Stomach smooth muscle (tissue), 2 donors: Measurements from ENCODE around the gene FAM227B.
"Not testable (repeated sequence)": the region's sequence is repeated elsewhere in the genome, so short reads cannot be mapped to it uniquely, and the experiment has no call there.

Experiments
- H3K27ac ChIP-seq: one replicate; pipeline ENCODE4 v1.7.0; 2013; ENCODE audit warnings: mild to moderate bottlenecking, low read length, inconsistent platforms
- H3K27me3 ChIP-seq, 2 donors: one replicate each; pipeline ENCODE4 v1.7.0; 2013; ENCODE audit warnings: low read length in 2 of 2; ENCODE audit not compliant: insufficient read depth in 2 of 2, control insufficient read depth in 1 of 2
- H3K36me3 ChIP-seq, 2 donors: one replicate each; pipeline ENCODE4 v1.7.0; 2013; ENCODE audit warnings: low read length in 2 of 2; ENCODE audit not compliant: control insufficient read depth in 2 of 2, insufficient read depth in 2 of 2
- H3K4me1 ChIP-seq: one replicate; pipeline ENCODE4 v1.7.0; 2013; ENCODE audit warnings: low read length; ENCODE audit not compliant: control insufficient read depth, insufficient read depth
- H3K4me3 ChIP-seq, 2 donors: one replicate each; pipeline ENCODE4 v1.7.0; 2013; ENCODE audit warnings: low read length in 2 of 2
- H3K9ac ChIP-seq, 2 donors: one replicate each; pipeline ENCODE4 v1.7.0; 2013; ENCODE audit warnings: low read length in 2 of 2, mild to moderate bottlenecking in 1 of 2
- H3K9me3 ChIP-seq, 2 donors: one replicate each; pipeline ENCODE4 v1.7.0; 2013; ENCODE audit warnings: low read length in 2 of 2; ENCODE audit not compliant: control insufficient read depth in 2 of 2
- donor health status: healthy.
- donor health status: Pancreatic carcinoma.

FAM227B gene

DNA sequence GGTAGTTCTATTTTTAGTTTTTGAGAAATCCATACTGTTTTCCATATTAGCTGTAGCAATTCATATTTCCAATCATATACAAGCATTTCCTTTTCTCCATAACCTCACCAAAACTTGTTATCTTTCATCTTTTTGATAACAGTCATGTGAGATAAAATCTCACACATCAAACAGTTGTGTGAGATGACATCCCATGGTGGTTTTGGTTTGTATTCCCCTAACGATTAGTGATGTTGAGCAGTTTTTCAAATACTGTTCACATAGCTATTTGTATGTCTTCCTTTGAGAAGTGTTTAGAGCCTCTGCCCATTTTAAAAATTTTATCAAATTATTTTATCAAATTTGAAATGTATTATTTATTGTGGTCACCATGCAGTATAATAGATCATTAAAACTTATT is 50.4 kb downstream of the FAM227B start:
- Histone ChIP-seq H3K27me3 (no peaks in the 10 kb centered on the region), H3K36me3 (peaks cover 0 to 2% of the 10 kb centered on the region in 2 donors), H3K27ac (no peak overlapping the region), H3K4me3 (no peak overlapping the region), H3K4me1 (no peaks in the 10 kb centered on the region), H3K9me3 (no peaks in the 10 kb centered on the region), H3K9ac (no peak overlapping the region)

DNA sequence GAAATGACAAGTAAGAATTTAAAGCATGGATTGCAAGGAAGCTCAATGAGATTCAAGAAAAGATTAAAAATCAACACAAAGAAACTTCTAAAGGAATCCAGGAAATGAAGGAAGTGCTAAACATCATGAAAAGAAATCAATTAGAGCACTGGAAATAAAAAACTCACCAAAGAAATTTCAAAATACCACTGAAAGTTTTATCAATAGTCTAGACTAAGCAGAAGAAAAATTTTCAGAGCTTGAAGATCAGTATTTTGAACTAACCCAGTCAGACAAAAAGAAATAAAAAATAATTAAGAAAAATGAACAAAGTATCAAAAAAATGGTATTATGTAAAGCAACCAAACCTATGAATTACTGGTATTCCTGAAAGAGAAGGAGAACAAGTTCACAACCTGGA is 60.6 kb downstream of the FAM227B start:
- Histone ChIP-seq H3K9me3 (peaks cover 0 to 4% of the 10 kb centered on the region in 2 donors), H3K27me3 (no peaks in the 10 kb centered on the region), H3K4me3 (no peak overlapping the region), H3K4me1 (no peaks in the 10 kb centered on the region), H3K36me3 (no peaks in the 10 kb centered on the region), H3K9ac (no peak overlapping the region), H3K27ac (no peak overlapping the region)

DNA sequence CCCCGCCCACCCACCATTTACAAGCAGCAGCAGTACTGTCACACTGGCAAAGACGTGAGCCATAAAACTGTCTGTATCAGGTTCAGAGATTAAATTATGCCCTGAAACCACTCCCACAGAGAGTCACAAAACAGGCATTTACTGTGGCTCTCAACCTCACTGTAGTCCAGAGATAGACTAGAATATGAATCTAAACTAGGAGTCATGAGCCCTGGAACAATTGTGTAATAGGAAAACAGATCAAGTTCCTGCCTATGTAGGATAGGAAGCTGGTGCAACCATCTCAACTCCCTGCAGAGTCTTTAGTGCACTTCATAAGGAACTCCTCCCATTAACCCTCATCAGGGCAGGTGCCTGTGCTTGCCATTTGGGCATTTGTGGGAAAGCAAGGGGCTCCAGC is 61.7 kb downstream of the FAM227B start:
- Histone ChIP-seq H3K36me3 (no peaks in the 10 kb centered on the region), H3K27me3 (no peaks in the 10 kb centered on the region), H3K4me3 (no peak overlapping the region), H3K9me3 (peaks cover 0 to 4% of the 10 kb centered on the region in 2 donors), H3K9ac (no peak overlapping the region), H3K27ac (no peak overlapping the region), H3K4me1 (no peaks in the 10 kb centered on the region)

DNA sequence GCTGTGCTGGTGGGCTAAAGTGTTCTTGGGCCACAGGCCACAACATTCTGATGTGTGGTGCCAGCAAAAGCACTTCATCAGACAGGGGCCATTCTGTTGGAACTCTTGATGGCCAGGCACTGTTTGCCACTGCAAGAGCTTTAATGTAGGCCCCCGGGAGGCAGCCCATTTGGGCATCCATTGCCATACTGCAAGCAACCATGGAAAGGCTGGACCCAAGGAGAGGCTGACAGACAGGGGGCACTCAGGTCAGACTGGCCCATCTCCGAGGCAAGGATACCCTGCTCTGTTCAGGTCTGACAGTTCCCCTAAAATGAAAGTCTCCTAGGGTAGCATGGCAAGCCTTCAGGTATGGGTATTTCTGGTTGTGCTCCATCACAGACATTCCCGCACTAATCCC is 64.2 kb downstream of the FAM227B start:
- Histone ChIP-seq H3K27me3 (no peaks in the 10 kb centered on the region), H3K36me3 (no peaks in the 10 kb centered on the region), H3K9ac (no peak overlapping the region), H3K4me1 (no peaks in the 10 kb centered on the region), H3K27ac (no peak overlapping the region), H3K9me3 (peaks cover 2 to 8% of the 10 kb centered on the region in 2 donors), H3K4me3 (no peak overlapping the region)

DNA sequence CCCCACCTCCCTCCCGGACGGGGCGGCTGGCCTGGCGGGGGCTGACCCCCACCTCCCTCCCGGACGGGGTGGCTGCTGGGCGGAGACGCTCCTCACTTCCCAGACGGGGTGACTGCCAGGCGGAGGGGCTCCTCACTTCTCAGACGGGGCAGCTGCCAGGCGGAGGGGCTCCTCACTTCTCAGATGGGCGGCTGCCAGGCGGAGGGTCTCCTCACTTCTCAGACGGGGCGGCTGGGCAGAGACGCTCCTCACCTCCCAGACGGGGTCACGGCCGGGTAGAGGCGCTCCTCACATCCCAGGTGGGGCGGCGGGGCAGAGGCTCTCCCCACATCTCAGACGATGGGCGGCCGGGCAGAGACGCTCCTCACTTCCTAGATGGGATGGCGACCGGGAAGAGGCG is 70.3 kb downstream of the FAM227B start:
- H3K4me3 ChIP-seq, H3K27me3 ChIP-seq, H3K36me3 ChIP-seq, H3K27ac ChIP-seq, H3K4me1 ChIP-seq, H3K9me3 ChIP-seq, H3K9ac ChIP-seq: not testable (repeated sequence)

DNA sequence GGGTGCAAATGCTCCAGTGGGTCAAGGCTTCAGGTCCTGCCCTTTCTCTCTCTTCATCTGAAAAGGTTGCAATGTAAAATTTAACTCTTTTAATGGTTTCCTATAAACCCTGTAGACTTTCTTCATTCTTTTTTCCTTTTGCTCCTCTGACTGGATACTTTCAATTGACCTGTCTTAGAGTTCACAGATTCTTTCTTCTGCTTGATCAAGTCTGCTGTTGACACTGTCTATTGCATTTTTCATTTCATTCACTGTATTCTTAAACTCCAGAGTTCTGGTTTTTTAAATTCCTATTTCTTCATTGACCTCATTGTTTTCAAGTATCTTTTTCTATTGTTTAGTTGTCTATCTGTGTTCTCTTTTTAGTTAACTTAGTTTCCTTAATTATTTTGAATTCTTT is 82.1 kb downstream of the FAM227B start:
- H3K27me3 ChIP-seq = no peaks in the 10 kb centered on the region
- H3K9ac ChIP-seq = no peak overlapping the region
- no peak overlapping the region for H3K27ac ChIP-seq
- no peaks in the 10 kb centered on the region for H3K36me3 ChIP-seq
- H3K4me3 ChIP-seq = no peak overlapping the region
- H3K9me3 ChIP-seq = peaks cover 8 to 16% of the 10 kb centered on the region in 2 donors
- no peaks in the 10 kb centered on the region for H3K4me1 ChIP-seq

DNA sequence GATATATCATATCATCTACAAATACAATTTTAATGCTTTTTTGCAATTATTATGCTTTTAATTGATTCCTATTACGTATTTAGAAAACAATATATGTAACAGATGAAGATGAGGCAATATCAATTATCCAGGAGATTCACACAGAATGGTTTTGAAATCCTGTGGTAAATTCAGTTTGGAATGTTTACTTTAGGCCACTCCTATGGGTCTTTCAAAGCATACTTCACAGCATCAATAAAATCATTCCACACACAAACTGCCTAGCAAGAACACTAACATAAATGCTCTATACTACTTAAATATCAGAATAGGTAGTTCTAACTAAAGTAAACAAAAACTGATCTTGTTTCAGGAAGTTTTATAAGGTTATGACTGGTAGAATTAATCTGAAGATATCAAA is 90.5 kb downstream of the FAM227B start:
- H3K27ac ChIP-seq = no peak overlapping the region
- no peak overlapping the region for H3K9ac ChIP-seq
- no peaks in the 10 kb centered on the region for H3K9me3 ChIP-seq
- no peaks in the 10 kb centered on the region for H3K36me3 ChIP-seq
- H3K27me3 ChIP-seq = no peaks in the 10 kb centered on the region
- H3K4me3 ChIP-seq = no peak overlapping the region
- no peaks in the 10 kb centered on the region for H3K4me1 ChIP-seq

DNA sequence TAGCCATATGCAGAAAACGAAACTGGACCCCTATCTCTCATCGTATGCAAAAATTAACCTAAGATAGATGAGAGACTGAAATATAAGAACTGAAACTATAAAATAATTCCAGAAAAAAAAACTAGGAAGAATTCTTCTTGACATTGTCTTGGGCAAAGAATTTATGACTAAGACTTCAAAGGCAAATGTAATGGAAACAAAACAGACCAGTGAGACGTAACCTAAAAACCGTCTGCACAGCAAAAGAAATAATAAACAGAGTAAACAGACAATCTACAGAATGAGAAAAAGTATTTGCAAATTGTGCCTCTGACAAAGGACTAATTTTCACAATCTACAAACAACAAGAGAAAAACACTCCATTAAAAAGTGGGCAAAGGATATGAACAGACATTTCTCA is 92.3 kb downstream of the FAM227B start:
- H3K4me1 ChIP-seq = no peaks in the 10 kb centered on the region
- H3K27me3 ChIP-seq = no peaks in the 10 kb centered on the region
- no peaks in the 10 kb centered on the region for H3K36me3 ChIP-seq
- no peaks in the 10 kb centered on the region for H3K9me3 ChIP-seq
- H3K27ac ChIP-seq = no peak overlapping the region
- H3K4me3 ChIP-seq = no peak overlapping the region
- no peak overlapping the region for H3K9ac ChIP-seq

DNA sequence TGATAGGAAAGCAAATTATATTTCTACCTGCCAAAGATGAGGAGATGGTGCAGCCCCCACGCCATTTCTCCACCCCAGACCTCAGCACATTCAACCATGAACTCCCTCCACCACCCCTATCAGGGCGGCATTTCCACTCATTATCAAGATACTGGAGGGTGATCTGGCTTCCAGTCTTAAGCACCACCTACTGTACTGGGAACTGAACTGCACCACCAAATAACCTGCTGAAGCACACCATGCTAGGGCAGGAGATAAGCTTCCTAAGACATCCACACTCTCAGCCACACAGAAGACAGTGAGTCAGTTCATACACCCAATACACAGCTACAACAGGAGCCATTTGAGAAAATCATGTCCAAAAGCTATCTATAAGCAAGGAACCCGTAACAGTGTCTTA is 98.8 kb downstream of the FAM227B start:
- no peaks in the 10 kb centered on the region for H3K9me3 ChIP-seq
- no peak overlapping the region for H3K27ac ChIP-seq
- no peaks in the 10 kb centered on the region for H3K4me1 ChIP-seq
- no peaks in the 10 kb centered on the region for H3K36me3 ChIP-seq
- H3K4me3 ChIP-seq = no peak overlapping the region
- H3K9ac ChIP-seq = no peak overlapping the region
- H3K27me3 ChIP-seq = no peaks in the 10 kb centered on the region

DNA sequence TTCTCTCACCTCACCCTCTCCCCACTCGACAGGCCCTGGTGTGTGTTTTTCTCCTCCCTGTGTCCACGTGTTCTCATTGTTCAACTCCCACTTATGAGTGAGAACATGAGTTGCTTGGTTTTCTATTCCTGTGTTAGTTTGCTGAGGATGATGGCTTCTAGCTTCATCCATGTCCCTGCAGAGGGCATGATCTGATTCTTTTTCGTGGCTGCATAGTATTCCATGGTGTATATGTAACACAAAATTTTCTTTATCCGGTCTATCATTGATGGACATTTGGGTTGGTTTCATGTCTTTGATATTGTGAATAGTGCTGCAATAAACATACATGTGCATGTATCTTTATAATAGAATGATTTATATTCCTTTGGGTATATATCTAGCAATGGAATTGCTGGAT is 107.9 kb downstream of the FAM227B start:
- not testable (repeated sequence) for H3K36me3 ChIP-seq, H3K4me1 ChIP-seq

DNA sequence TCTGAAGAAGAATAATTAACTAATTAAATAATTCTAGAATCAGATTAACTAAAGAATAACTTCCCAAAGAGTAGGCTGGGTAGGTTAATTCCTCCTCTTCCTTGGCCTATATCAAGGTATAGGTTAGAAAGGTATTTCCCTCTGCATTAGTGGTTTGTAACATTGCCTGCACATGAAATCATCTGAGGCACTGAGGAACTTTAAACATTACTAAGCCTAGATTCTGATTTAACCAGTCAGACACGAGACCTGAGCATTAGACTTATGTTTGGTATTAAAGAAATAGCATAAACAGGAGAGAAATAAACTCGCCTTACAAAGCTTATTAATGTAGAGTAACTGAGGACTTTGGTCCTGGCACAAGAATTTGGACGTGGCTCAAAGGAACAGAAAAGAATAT is 113.4 kb downstream of the FAM227B start:
- Histone ChIP-seq H3K27ac (no peak overlapping the region), H3K36me3 (no peaks in the 10 kb centered on the region), H3K9me3 (no peaks in the 10 kb centered on the region), H3K9ac (no peak overlapping the region), H3K27me3 (no peaks in the 10 kb centered on the region), H3K4me1 (no peaks in the 10 kb centered on the region), H3K4me3 (no peak overlapping the region)

More for the DNA sequence above, 107.9 kb downstream of the FAM227B start:
- H3K9ac ChIP-seq, H3K27me3 ChIP-seq, H3K27ac ChIP-seq, H3K4me3 ChIP-seq, H3K9me3 ChIP-seq: not testable (repeated sequence)

DNA sequence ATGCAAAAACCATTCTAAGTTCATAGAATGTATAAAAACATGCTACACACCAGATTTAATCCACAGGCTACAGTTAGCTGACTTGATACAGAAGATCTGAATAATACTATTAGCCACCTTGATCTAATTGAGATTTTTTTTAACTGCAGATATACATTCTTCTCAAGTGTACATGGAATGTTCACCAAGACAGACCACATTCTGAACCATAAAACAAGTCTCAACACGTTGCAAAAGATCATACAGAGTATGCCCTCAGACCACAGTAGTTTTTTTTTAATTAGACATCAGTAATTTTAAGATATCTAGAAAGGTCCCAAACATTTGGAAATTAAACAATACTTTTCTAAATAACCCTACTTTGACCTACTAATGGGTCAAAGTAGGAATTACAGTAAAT is 114.3 kb downstream of the FAM227B start:
- H3K36me3 ChIP-seq = no peaks in the 10 kb centered on the region
- no peaks in the 10 kb centered on the region for H3K4me1 ChIP-seq
- no peak overlapping the region for H3K9ac ChIP-seq
- no peaks in the 10 kb centered on the region for H3K9me3 ChIP-seq
- no peak overlapping the region for H3K27ac ChIP-seq
- no peaks in the 10 kb centered on the region for H3K27me3 ChIP-seq
- no peak overlapping the region for H3K4me3 ChIP-seq
